Measurements from ENCODE around the gene LRRC4C.

The LRRC4C gene

GRCh38 chr11:40417627-40418026 is 1041.8 kb downstream of the LRRC4C start:
- Histone ChIP-seq H3K23ac (ENCODE audit: low read length) (no peak overlapping the region), H3K18ac (ENCODE audit: low read length) (no peak overlapping the region), H3K27ac (ENCODE audit: low read depth, low read length) (no peak overlapping the region), H4K8ac (ENCODE audit: low read depth, low read length) (no peak overlapping the region), H3K9ac (ENCODE audit: low read length) (no peak overlapping the region), H3K79me2 (ENCODE audit: control insufficient read depth, insufficient read depth, low read length, poor library complexity) (no peaks in the 10 kb centered on the region), H3K36me3 (ENCODE audit: control insufficient read depth in 1 of 2, insufficient read depth in 2 of 2, low read length in 2 of 2) (no peaks in the 10 kb centered on the region), H3K79me1 (ENCODE audit: low read length) (no peaks in the 10 kb centered on the region), H2BK12ac (ENCODE audit: low read length) (no peak overlapping the region), H3K9me3 (ENCODE audit: insufficient read depth, low read depth, low read length) (no peaks in the 10 kb centered on the region), H4K12ac (ENCODE audit: low read depth, low read length) (no peak overlapping the region), H3K4me2 (ENCODE audit: low read length) (no peak overlapping the region), H3K14ac (ENCODE audit: low read length) (no peak overlapping the region), H3K4ac (ENCODE audit: low read depth, low read length) (no peak overlapping the region), H2BK5ac (ENCODE audit: low read depth, low read length, poor library complexity) (no peak overlapping the region), H2BK120ac (ENCODE audit: insufficient read depth, low read length, poor library complexity) (no peak overlapping the region), H3K4me1 (ENCODE audit: control insufficient read depth in 1 of 2, insufficient read depth in 2 of 2, low read length in 2 of 2) (no peaks in the 10 kb centered on the region), H3K4me3 (ENCODE audit: low read depth, low read length) (no peak overlapping the region), H2AFZ (ENCODE audit: insufficient read depth, low read length, poor library complexity) (no peak overlapping the region), H3K27me3 (ENCODE audit: insufficient read depth, low read length) (no peaks in the 10 kb centered on the region), H4K91ac (ENCODE audit: low read depth, low read length) (no peak overlapping the region), H2AK5ac (ENCODE audit: low read length) (no peak overlapping the region)
- DNase-seq: no peak
- no CpG with 5 or more reads among the region's 3 CpGs for WGBS (ENCODE audit: extremely low coverage, insufficient coverage, insufficient read length)

GRCh38 chr11:40407355-40407754 is 1052.1 kb downstream of the LRRC4C start:
- Histone ChIP-seq H3K4me3 (ENCODE audit: low read depth, low read length) (no peak overlapping the region), H3K4me1 (ENCODE audit: control insufficient read depth in 1 of 2, insufficient read depth in 2 of 2, low read length in 2 of 2) (no peaks in the 10 kb centered on the region), H3K36me3 (ENCODE audit: control insufficient read depth in 1 of 2, insufficient read depth in 2 of 2, low read length in 2 of 2) (no peaks in the 10 kb centered on the region), H2BK5ac (ENCODE audit: low read depth, low read length, poor library complexity) (no peak overlapping the region), H3K4me2 (ENCODE audit: low read length) (no peak overlapping the region), H4K8ac (ENCODE audit: low read depth, low read length) (no peak overlapping the region), H3K9me3 (ENCODE audit: insufficient read depth, low read depth, low read length) (no peaks in the 10 kb centered on the region), H3K79me2 (ENCODE audit: control insufficient read depth, insufficient read depth, low read length, poor library complexity) (no peaks in the 10 kb centered on the region), H4K12ac (ENCODE audit: low read depth, low read length) (no peak overlapping the region), H3K4ac (ENCODE audit: low read depth, low read length) (no peak overlapping the region), H3K14ac (ENCODE audit: low read length) (no peak overlapping the region), H3K27me3 (ENCODE audit: insufficient read depth, low read length) (no peaks in the 10 kb centered on the region), H2BK12ac (ENCODE audit: low read length) (no peak overlapping the region), H3K23ac (ENCODE audit: low read length) (no peak overlapping the region), H3K27ac (ENCODE audit: low read depth, low read length) (no peak overlapping the region), H2BK120ac (ENCODE audit: insufficient read depth, low read length, poor library complexity) (no peak overlapping the region), H2AFZ (ENCODE audit: insufficient read depth, low read length, poor library complexity) (no peak overlapping the region), H4K91ac (ENCODE audit: low read depth, low read length) (no peak overlapping the region), H3K79me1 (ENCODE audit: low read length) (no peaks in the 10 kb centered on the region), H3K18ac (ENCODE audit: low read length) (no peak overlapping the region), H3K9ac (ENCODE audit: low read length) (no peak overlapping the region), H2AK5ac (ENCODE audit: low read length) (no peak overlapping the region)
- WGBS (ENCODE audit: extremely low coverage, insufficient coverage, insufficient read length): no CpG with 5 or more reads among the region's 1 CpG
- DNase-seq: no peak

- H2AK5ac ChIP-seq (ENCODE audit: low read length): no peak overlapping the region
- no peak overlapping the region for H2AFZ ChIP-seq (ENCODE audit: insufficient read depth, low read length, poor library complexity)
- no peak overlapping the region for H3K4me2 ChIP-seq (ENCODE audit: low read length)
- no peak overlapping the region for H3K4ac ChIP-seq (ENCODE audit: low read depth, low read length)
- WGBS (ENCODE audit: extremely low coverage, insufficient coverage, insufficient read length): no CpG with 5 or more reads among the region's 1 CpG
- no peak overlapping the region for H3K27ac ChIP-seq (ENCODE audit: low read depth, low read length)
- H3K27me3 ChIP-seq (ENCODE audit: insufficient read depth, low read length): no peaks in the 10 kb centered on the region
- H4K8ac ChIP-seq (ENCODE audit: low read depth, low read length): no peak overlapping the region
- no peak overlapping the region for H4K91ac ChIP-seq (ENCODE audit: low read depth, low read length)
- no peak overlapping the region for H2BK5ac ChIP-seq (ENCODE audit: low read depth, low read length, poor library complexity)
- no peak overlapping the region for H3K14ac ChIP-seq (ENCODE audit: low read length)
- H2BK12ac ChIP-seq (ENCODE audit: low read length): no peak overlapping the region
- no peak for DNase-seq
- no peak overlapping the region for H3K23ac ChIP-seq (ENCODE audit: low read length)
- no peak overlapping the region for H3K4me3 ChIP-seq (ENCODE audit: low read depth, low read length)
- H3K9ac ChIP-seq (ENCODE audit: low read length): no peak overlapping the region
- no peaks in the 10 kb centered on the region for H3K36me3 ChIP-seq (ENCODE audit: control insufficient read depth in 1 of 2, insufficient read depth in 2 of 2, low read length in 2 of 2)
- H2BK120ac ChIP-seq (ENCODE audit: insufficient read depth, low read length, poor library complexity): no peak overlapping the region
- H4K12ac ChIP-seq (ENCODE audit: low read depth, low read length): no peak overlapping the region
- no peaks in the 10 kb centered on the region for H3K79me1 ChIP-seq (ENCODE audit: low read length)
- no peaks in the 10 kb centered on the region for H3K79me2 ChIP-seq (ENCODE audit: control insufficient read depth, insufficient read depth, low read length, poor library complexity)
- no peaks in the 10 kb centered on the region for H3K4me1 ChIP-seq (ENCODE audit: control insufficient read depth in 1 of 2, insufficient read depth in 2 of 2, low read length in 2 of 2)
- H3K18ac ChIP-seq (ENCODE audit: low read length): no peak overlapping the region
- no peaks in the 10 kb centered on the region for H3K9me3 ChIP-seq (ENCODE audit: insufficient read depth, low read depth, low read length)
These were observed 1053.8 kb downstream of the LRRC4C start for GRCh38 chr11:40405614-40406013.

DNA sequence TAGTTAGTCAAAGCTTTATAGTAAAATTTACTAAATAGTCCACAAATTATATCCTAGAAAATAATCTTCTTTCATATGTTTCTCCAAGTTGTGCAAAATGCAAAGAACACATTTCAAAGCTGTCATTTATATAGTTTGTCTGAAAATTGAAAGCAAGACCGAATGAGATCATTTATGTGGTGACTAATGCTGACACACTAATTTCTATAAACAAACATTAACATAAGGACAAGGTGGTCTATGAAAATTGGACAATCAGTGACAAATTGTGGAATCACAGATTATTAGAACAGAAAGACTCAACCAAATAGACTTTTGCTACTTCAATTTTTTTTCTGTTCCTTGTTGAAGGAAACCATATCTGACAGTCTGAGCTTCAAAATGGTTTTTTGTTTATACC is 1056.1 kb downstream of the LRRC4C start:
- Histone ChIP-seq H2BK120ac (ENCODE audit: insufficient read depth, low read length, poor library complexity) (no peak overlapping the region), H3K18ac (ENCODE audit: low read length) (no peak overlapping the region), H3K36me3 (ENCODE audit: control insufficient read depth in 1 of 2, insufficient read depth in 2 of 2, low read length in 2 of 2) (no peaks in the 10 kb centered on the region), H3K4me3 (ENCODE audit: low read depth, low read length) (no peak overlapping the region), H3K23ac (ENCODE audit: low read length) (no peak overlapping the region), H3K4ac (ENCODE audit: low read depth, low read length) (no peak overlapping the region), H2AK5ac (ENCODE audit: low read length) (no peak overlapping the region), H3K27me3 (ENCODE audit: insufficient read depth, low read length) (no peaks in the 10 kb centered on the region), H2AFZ (ENCODE audit: insufficient read depth, low read length, poor library complexity) (no peak overlapping the region), H3K79me1 (ENCODE audit: low read length) (no peaks in the 10 kb centered on the region), H3K9ac (ENCODE audit: low read length) (no peak overlapping the region), H4K8ac (ENCODE audit: low read depth, low read length) (no peak overlapping the region), H4K91ac (ENCODE audit: low read depth, low read length) (no peak overlapping the region), H4K12ac (ENCODE audit: low read depth, low read length) (no peak overlapping the region), H3K4me2 (ENCODE audit: low read length) (no peak overlapping the region), H3K9me3 (ENCODE audit: insufficient read depth, low read depth, low read length) (no peaks in the 10 kb centered on the region), H2BK12ac (ENCODE audit: low read length) (no peak overlapping the region), H3K14ac (ENCODE audit: low read length) (no peak overlapping the region), H3K4me1 (ENCODE audit: control insufficient read depth in 1 of 2, insufficient read depth in 2 of 2, low read length in 2 of 2) (no peaks in the 10 kb centered on the region), H3K79me2 (ENCODE audit: control insufficient read depth, insufficient read depth, low read length, poor library complexity) (no peaks in the 10 kb centered on the region), H3K27ac (ENCODE audit: low read depth, low read length) (no peak overlapping the region), H2BK5ac (ENCODE audit: low read depth, low read length, poor library complexity) (no peak overlapping the region)
- no peak for DNase-seq
- no CpG with 5 or more reads among the region's 1 CpG for WGBS (ENCODE audit: extremely low coverage, insufficient coverage, insufficient read length)
